K562 (cell line): ENCODE data around the gene TCF3. TPM values are rescaled to one million over a fixed set of nuclear protein-coding genes. Genes with fewer than 3 reads are reported as not detected.

ENCODE experiments used
- ATAC-seq: fragments of 200-7000 bp; cut with Tn5 transposase; 3 replicates; pipeline ENCODE4 v1.9.1; 2020; ENCODE audit warnings: moderate library complexity
- BruUV-seq: library from RNA; stranded (reverse); fragments of 400-500 nt; replicated peaks from 2 replicates; lab custom pipeline; 2021; lab: Mats Ljungman, UMichigan
- CTCF ChIA-PET: fragments of 300-600 bp; formaldehyde crosslinking; extraction: SDS; loops from one replicate; lab custom pipeline; 2021; ENCODE audit warnings: low intra/inter-chr PET ratio; lab: Yijun Ruan, JAX
- POLR2A ChIA-PET: fragments of 300-600, 350-650 bp; sonication (Branson Sonifier 250); formaldehyde crosslinking; extraction: SDS; loops from one replicate; lab custom pipeline; 2021; ENCODE audit warnings: antibody characterized with exemption, inconsistent platforms; lab: Yijun Ruan, JAX
- DNase-seq, 4 experiments: peaks; one replicate each; pipeline versions ENCODE4 v3.0.0 to v3.0.0-alpha.2; 2011 to 2018; ENCODE audit warnings: low spot score in 3 of 4, mixed read lengths in 3 of 4; ENCODE audit errors: extremely low read depth in 1 of 4
- FAIRE-seq: peaks from 2 replicates; lab custom pipeline; 2011; peaks lifted over from hg19 to GRCh38; lab: Jason Lieb, UNC
- H2AFZ ChIP-seq: 2 replicates; pipeline ENCODE4 v1.6.0; 2011; ENCODE audit warnings: low read depth, low read length, control low read depth, inconsistent platforms
- H3K27ac ChIP-seq: fragments of 200-600 bp; 3 replicates; pipeline ENCODE4 v1.8.0; 2011; ENCODE audit warnings: low read depth, mild to moderate bottlenecking, control low read depth, inconsistent platforms, low read length, moderate library complexity, mixed read lengths; ENCODE audit errors: extremely low read depth
- H3K27me3 ChIP-seq, 2 experiments: fragments of 300-600 bp in 1 of 2; 2 replicates in 1 of 2; 3 replicates in 1 of 2; pipeline versions ENCODE4 v1.6.0 to v1.8.0; 2011; ENCODE audit warnings: inconsistent platforms in 2 of 2, low read length in 2 of 2, mild to moderate bottlenecking in 1 of 2, mixed read lengths in 1 of 2, moderate library complexity in 1 of 2; ENCODE audit not compliant: control insufficient read depth in 2 of 2, insufficient read depth in 2 of 2
- H3K36me3 ChIP-seq: fragments of 300-600 bp; 3 replicates; pipeline ENCODE4 v1.8.0; 2011; ENCODE audit warnings: mild to moderate bottlenecking, low read length, inconsistent platforms; ENCODE audit not compliant: control insufficient read depth, insufficient read depth
- H3K4me1 ChIP-seq, 2 experiments: fragments of 200-600 bp in 1 of 2; replicated peaks in 1 of 2; 2 replicates in 1 of 2; 3 replicates in 1 of 2; pipeline versions ENCODE4 v1.5.1 to v1.8.0; 2011; ENCODE audit warnings: inconsistent platforms in 2 of 2, low read length in 2 of 2, mild to moderate bottlenecking in 1 of 2, mixed read lengths in 1 of 2, moderate library complexity in 1 of 2; ENCODE audit not compliant: control insufficient read depth in 2 of 2, insufficient read depth in 2 of 2
- H3K4me2 ChIP-seq: 2 replicates; pipeline ENCODE4 v1.6.1; 2011; ENCODE audit warnings: low read length, control low read depth, inconsistent platforms, mixed read lengths; ENCODE audit not compliant: insufficient read depth
- H3K4me3 ChIP-seq: fragments of 200-600 bp; sonication (generic), shearing (Covaris generic); 2 replicates; pipeline ENCODE4 v1.5.1; 2016; ENCODE audit warnings: control low read depth, inconsistent platforms
- H3K79me2 ChIP-seq: fragments of 200-600 bp; 3 replicates; pipeline ENCODE4 v1.8.0; 2011; ENCODE audit warnings: low read length, inconsistent platforms; ENCODE audit not compliant: control insufficient read depth, insufficient read depth
- H3K9ac ChIP-seq, 2 experiments: 2 replicates each; pipeline versions ENCODE4 v1.6.0 to v1.6.1; 2011; ENCODE audit warnings: low read depth in 2 of 2, low read length in 2 of 2, control low read depth in 1 of 2, inconsistent platforms in 1 of 2, mild to moderate bottlenecking in 1 of 2, mixed read lengths in 1 of 2; ENCODE audit not compliant: insufficient read depth in 1 of 2
- H3K9me1 ChIP-seq: one replicate; pipeline ENCODE4 v1.6.0; 2011; ENCODE audit warnings: inconsistent platforms, mild to moderate bottlenecking, low read length, moderate library complexity; ENCODE audit not compliant: control insufficient read depth, insufficient read depth
- H3K9me3 ChIP-seq: replicated peaks from 2 replicates; pipeline ENCODE4 v1.5.1; 2011; ENCODE audit warnings: low read depth, low read length, inconsistent platforms; ENCODE audit not compliant: control insufficient read depth, insufficient read depth
- H4K20me1 ChIP-seq: replicated peaks from 2 replicates; pipeline ENCODE4 v1.6.1; 2011; ENCODE audit warnings: low read length, inconsistent platforms, mixed read lengths; ENCODE audit not compliant: control insufficient read depth, insufficient read depth
- CBX1 ChIP-seq: sonication (generic); IDR thresholded peaks from 2 replicates; pipeline ENCODE4 v1.6.1; 2016; ENCODE audit warnings: antibody characterized with exemption, low read depth, mild to moderate bottlenecking
- KAT2B ChIP-seq: IDR thresholded peaks from one replicate; pipeline ENCODE4 v1.6.1; 2012; ENCODE audit warnings: low read depth, mild to moderate bottlenecking, control low read depth, inconsistent platforms, low read length, moderate library complexity
- KAT7 ChIP-seq: sonication (generic); formaldehyde crosslinking; IDR thresholded peaks from 2 replicates; pipeline ENCODE4 v1.8.0; 2022; ENCODE audit warnings: missing genetic modification reagents, mild to moderate bottlenecking, borderline replicate concordance
- KLF1 ChIP-seq: fragments of 450-650 bp; IDR thresholded peaks from 2 replicates; pipeline ENCODE4 v1.6.1; 2016; ENCODE audit warnings: missing genetic modification characterization, missing compliant biosample characterization
- NFE2L1 ChIP-seq: fragments of 450-650 bp; IDR thresholded peaks from 2 replicates; pipeline ENCODE4 v1.6.1; 2016; ENCODE audit warnings: missing genetic modification characterization, low read depth, mild to moderate bottlenecking, missing compliant biosample characterization, moderate library complexity, borderline replicate concordance
- PRPF4 ChIP-seq: fragments of 200-400 bp; formaldehyde crosslinking; IDR thresholded peaks from one replicate; pipeline ENCODE4 v1.6.1; 2017; ENCODE audit warnings: low read length, low read depth, mild to moderate bottlenecking; ENCODE audit not compliant: insufficient read depth, poor library complexity, severe bottlenecking
- RUNX1 ChIP-seq: sonication (generic); IDR thresholded peaks from 2 replicates; pipeline ENCODE4 v1.6.1; 2016; ENCODE audit warnings: antibody characterized with exemption, low read depth
- SMAD3 ChIP-seq: fragments of 450-650 bp; formaldehyde crosslinking; conservative IDR thresholded peaks from 2 replicates; pipeline ENCODE4 v1.4.0; 2020; ENCODE audit warnings: mild to moderate bottlenecking
- SMARCE1 ChIP-seq: fragments of 450-650 bp; IDR thresholded peaks from 2 replicates; pipeline ENCODE4 v1.7.1; 2016; ENCODE audit warnings: mild to moderate bottlenecking
- ZBTB34 ChIP-seq: fragments of 250-450 bp; sonication (Bioruptor Pico); IDR thresholded peaks from 2 replicates; pipeline ENCODE4 v1.8.0; 2021; ENCODE audit warnings: mild to moderate bottlenecking, moderate library complexity
- ZBTB5 ChIP-seq: fragments of 450-650 bp; IDR thresholded peaks from 2 replicates; pipeline ENCODE4 v1.6.1; 2017; ENCODE audit warnings: antibody characterized with exemption
- ZNF239 ChIP-seq: fragments of 250-450 bp; sonication (Bioruptor Pico); IDR thresholded peaks from 2 replicates; pipeline ENCODE4 v1.4.0; 2020; ENCODE audit warnings: mild to moderate bottlenecking
- ZNF347 ChIP-seq: fragments of 450-650 bp; formaldehyde crosslinking; IDR thresholded peaks from 2 replicates; pipeline ENCODE4 v1.4.0; 2020; ENCODE audit warnings: low read depth, mild to moderate bottlenecking, moderate library complexity
- ZNF57 ChIP-seq: fragments of 450-650 bp; formaldehyde crosslinking; IDR thresholded peaks from 2 replicates; pipeline ENCODE4 v1.4.0; 2020; ENCODE audit warnings: mild to moderate bottlenecking, moderate library complexity
- WGBS: fragments of 100-300 bp; shearing (Covaris generic); methylation state at CpG from one replicate; pipeline ENCODE4 v1.1.6; 2016; ENCODE audit warnings: low coverage, mixed read lengths; ENCODE audit not compliant: insufficient coverage; ENCODE audit errors: missing lambda C conversion rate; 5-methylcytosine and 5-hydroxymethylcytosine counted together
- in situ Hi-C: fragments of 300-500 bp; cut with MboI; formaldehyde crosslinking; loops from 4 replicates; pipeline ENCODE4 v1.15.0; 2018; ENCODE audit warnings: inconsistent platforms, mixed read lengths
- intact Hi-C: fragments of 100-400 bp; cut with micrococcal nuclease; formaldehyde crosslinking; loops from 2 replicates; pipeline ENCODE4 v1.14.2; 2022
- polyA plus RNA-seq, 8 experiments: library from polyadenylated mRNA; depleted of rRNA in 4 of 8; stranded (reverse) in 5 of 8; unstranded in 3 of 8; fragments of >200 nt; fragmentation: Nextera tagmentation in 2 of 8; fragmentation: Illumina TruSeq in 1 of 8; extraction: Ambion mirVana in 2 of 8; extraction: Trizol in 1 of 8; gene quantifications; 2 replicates each; pipeline versions ENCODE4 v1.2.1 to v1.2.3, GENCODE V29; 2011 to 2014; ENCODE audit warnings: inconsistent platforms in 1 of 8, missing spikeins in 1 of 8
- total RNA-seq, 7 experiments: library from RNA; depleted of rRNA in 6 of 7; stranded (reverse); fragments of >200 nt in 6 of 7; fragmentation: Illumina TruSeq in 2 of 7; extraction: Trizol in 2 of 7; gene quantifications; 2 replicates each; pipeline versions ENCODE4 v1.2.1 to v1.2.3, GENCODE V29; 2011 to 2021; ENCODE audit warnings: low replicate concordance in 1 of 7

TCF3 gene
- total and polyA plus RNA-seq, 9 of the 15 experiments (the other 6 are each of a cell fraction or from before 2014, with no cell fraction given) = 5.6 to 259 (median 84.0) TPM

- WGBS = 94% methylated on average over 8 of the region's 10 CpGs
Measured at GRCh38 chr19:1648459-1648849, 4.0 kb downstream of the TCF3 start.

More at GRCh38 chr19:1648459-1648849, 4.0 kb downstream of the TCF3 start:
- Histone ChIP-seq H3K27me3 (no peaks in the 10 kb centered on the region), H3K4me1 (peaks cover 0 to 76% of the 10 kb centered on the region in 2 experiments; a peak in 3 of 5 replicates), H3K4me2 (no peak overlapping the region), H3K79me2 (peaks cover 60% of the 10 kb centered on the region), H3K9ac (peak overlapping the region in 1 of 2 experiments; percentile 81; a peak in 2 of 4 replicates), H3K9me3 (no peaks in the 10 kb centered on the region), H4K20me1 (no peaks in the 10 kb centered on the region; the same call in 1 of the 2 replicates), H3K9me1 (no peaks in the 10 kb centered on the region), H3K27ac (no peak overlapping the region), H3K36me3 (peaks cover 69% of the 10 kb centered on the region; the same call in 2 of the 3 replicates), H3K4me3 (no peak overlapping the region), H2AFZ (no peak overlapping the region)
- FAIRE-seq = no peak
- DNase-seq = no peak
- in situ Hi-C loops = no loop called here
- ATAC-seq = no peak
- CTCF ChIA-PET = no interaction called here
- BruUV-seq = no TSS peak
- intact Hi-C loops = no loop called here
- TF ChIP-seq ZNF57 (CRISPR knock-in tag) (no peak), RUNX1 (no peak), SMAD3 (CRISPR knock-in tag) (no peak), NFE2L1 (no peak), KLF1 (tag) (no peak), CBX1 (no peak), ZNF239 (no peak), PRPF4 (no peak), ZNF347 (CRISPR knock-in tag) (no peak), KAT2B (no peak), ZBTB5 (no peak), SMARCE1 (no peak), ZBTB34 (no peak), KAT7 (CRISPR knock-in tag) (no peak)
- POLR2A ChIA-PET = no interaction called here
